AG04449 (cell line): ENCODE measurements around the gene RSL24D1.

ENCODE experiments used
- CTCF ChIA-PET: fragments of 350-600 bp; formaldehyde crosslinking; extraction: SDS; loops from one replicate; lab custom pipeline; 2021; ENCODE audit warnings: antibody characterized with exemption; lab: Yijun Ruan, JAX
- POLR2A ChIA-PET: fragments of 400-600, 350-600 bp; formaldehyde crosslinking; extraction: SDS; loops from one replicate; lab custom pipeline; 2020; ENCODE audit warnings: antibody characterized with exemption, inconsistent platforms; lab: Yijun Ruan, JAX
- DNase-seq: peaks from one replicate; pipeline ENCODE4 v3.0.0-alpha.2; 2010; ENCODE audit warnings: low read depth, low spot score
- H3K4me3 ChIP-seq: 2 replicates; pipeline ENCODE4 v1.5.1; 2011; ENCODE audit warnings: low read depth, mild to moderate bottlenecking, control low read depth, low read length
- TF ChIP-seq, protein P1 (sequence below): IDR thresholded peaks from one replicate; pipeline ENCODE4 v1.5.1; 2011; ENCODE audit warnings: mild to moderate bottlenecking, moderate library complexity, low read length, control low read depth, inconsistent platforms; ENCODE audit not compliant: insufficient read depth; ENCODE audit errors: missing control alignments

RSL24D1 gene

DNA sequence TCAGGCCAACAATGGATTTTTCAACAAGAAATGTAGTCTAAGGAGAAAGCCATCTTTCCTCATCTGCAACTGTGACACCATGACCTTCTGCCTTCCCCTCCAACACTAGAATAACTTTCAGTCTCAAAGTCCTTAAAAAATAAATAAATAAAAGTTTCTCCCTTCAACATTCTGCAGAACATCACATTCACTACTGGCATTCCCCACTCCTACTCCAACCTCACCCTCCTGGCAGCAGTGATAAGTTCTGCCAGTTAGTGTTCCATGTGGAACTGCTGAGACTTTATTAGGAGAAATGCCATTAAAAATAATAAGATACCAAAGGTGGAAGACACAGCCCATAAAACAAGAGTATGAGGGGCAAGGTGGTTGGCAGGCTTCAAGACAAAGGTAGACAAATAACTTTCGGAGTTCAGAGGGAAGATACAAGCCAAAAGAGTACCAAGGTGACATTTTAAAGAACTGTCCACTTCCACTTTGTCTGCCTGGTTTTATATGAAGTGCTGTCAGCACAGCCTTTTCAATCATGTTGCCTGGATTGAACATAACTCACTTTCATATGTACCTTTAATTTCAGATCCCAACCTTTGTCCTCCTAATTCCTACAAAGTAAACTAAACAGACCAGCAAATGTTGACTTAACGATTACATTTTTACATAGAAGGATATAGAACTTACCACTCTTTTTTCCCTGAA is 37.5 kb upstream of the RSL24D1 start:
- ChIA-PET POLR2A (no interaction called here), CTCF (no interaction called here)
- no peak for DNase-seq
- H3K4me3 ChIP-seq = no peak overlapping the region
- TF ChIP-seq, protein P1, sequence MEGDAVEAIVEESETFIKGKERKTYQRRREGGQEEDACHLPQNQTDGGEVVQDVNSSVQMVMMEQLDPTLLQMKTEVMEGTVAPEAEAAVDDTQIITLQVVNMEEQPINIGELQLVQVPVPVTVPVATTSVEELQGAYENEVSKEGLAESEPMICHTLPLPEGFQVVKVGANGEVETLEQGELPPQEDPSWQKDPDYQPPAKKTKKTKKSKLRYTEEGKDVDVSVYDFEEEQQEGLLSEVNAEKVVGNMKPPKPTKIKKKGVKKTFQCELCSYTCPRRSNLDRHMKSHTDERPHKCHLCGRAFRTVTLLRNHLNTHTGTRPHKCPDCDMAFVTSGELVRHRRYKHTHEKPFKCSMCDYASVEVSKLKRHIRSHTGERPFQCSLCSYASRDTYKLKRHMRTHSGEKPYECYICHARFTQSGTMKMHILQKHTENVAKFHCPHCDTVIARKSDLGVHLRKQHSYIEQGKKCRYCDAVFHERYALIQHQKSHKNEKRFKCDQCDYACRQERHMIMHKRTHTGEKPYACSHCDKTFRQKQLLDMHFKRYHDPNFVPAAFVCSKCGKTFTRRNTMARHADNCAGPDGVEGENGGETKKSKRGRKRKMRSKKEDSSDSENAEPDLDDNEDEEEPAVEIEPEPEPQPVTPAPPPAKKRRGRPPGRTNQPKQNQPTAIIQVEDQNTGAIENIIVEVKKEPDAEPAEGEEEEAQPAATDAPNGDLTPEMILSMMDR = no peak

DNA sequence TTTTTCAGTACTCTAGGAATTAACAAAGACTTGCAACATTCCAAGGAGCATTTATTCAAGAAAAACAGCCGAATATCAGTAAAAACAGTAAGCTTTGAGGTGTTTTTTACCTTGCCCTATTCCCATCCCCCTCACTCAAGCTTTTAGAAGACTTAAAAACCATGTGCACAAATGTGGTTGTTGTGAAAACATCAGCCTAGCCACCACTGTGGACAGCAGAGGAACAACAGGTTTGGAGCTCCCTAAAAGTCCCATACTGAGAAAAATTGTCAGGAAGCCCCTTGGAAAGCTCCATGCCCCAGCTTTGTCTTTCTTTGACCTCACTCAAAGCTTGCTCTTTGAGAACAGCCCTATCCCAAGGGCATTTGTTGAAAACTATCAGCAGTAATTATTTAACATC is 34.7 kb upstream of the RSL24D1 start:
- TF ChIP-seq, protein P1 = no peak
- ChIA-PET CTCF (interaction anchor here (1.1 to 2.5 kb wide), 3 partner anchors 10 to 46 kb away, joined by 3 to 7 read pairs (median 5); no protein-coding TSS in a partner anchor), POLR2A (no interaction called here)
- H3K4me3 ChIP-seq = no peak overlapping the region
- DNase-seq = no peak

DNA sequence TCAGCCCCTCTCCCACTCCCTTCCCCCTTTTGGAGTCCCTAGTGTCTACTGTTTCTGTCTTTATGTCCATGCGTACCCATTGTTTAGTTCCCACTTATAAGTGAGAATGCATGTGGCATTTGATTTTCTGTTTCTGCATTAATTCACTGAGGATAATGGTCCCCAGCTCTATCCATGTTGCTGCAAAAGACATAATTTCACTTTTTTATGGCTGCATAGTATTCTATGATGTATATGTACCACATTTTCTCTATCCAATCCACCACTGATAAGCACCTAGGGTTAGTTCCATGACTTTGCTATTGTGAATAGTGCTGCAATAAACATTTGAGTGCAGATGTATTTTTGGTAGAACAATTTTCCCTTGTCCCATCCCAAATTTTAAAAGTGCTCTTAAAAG is 34.2 kb upstream of the RSL24D1 start:
- ChIA-PET POLR2A (no interaction called here), CTCF (interaction anchor here (1.9 to 2.5 kb wide), 2 partner anchors 9 to 14 kb away, joined by 5 to 7 read pairs; no protein-coding TSS in a partner anchor)
- TF ChIP-seq, protein P1 = no peak
- DNase-seq = no peak
- H3K4me3 ChIP-seq = no peak overlapping the region

DNA sequence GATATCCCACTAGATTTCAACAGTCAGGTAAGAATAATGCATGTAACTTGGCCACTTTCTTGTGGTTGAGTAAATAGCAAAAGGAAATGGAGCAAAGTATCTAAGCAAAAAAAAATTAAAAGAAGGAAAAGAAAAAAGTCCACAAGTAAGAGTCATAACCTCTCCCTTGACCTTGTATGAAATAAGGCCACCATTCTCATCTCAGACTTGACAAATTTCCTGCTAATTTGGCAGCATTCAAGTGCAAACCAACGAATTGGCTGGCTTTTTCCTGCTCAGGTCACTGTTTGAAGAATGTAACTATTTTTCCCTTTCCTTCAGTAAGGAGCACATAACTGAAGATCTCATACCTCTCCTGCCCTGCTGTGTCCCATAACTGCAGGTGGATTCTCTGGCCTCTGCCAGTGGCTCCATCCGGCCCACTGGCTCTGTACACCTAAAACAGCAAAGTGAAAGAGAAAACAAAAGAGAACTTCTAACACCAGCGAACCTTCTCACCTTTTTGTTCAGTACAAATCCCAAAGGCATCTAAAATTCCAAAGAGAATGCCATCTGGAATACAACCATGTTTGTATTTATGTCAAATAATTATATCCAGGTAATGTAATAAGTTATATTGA is 33.4 kb upstream of the RSL24D1 start:
- CTCF ChIA-PET = interaction anchor here (1.0 kb wide), 1 partner anchor 11 kb away, joined by 7 read pairs; no protein-coding TSS in a partner anchor
- TF ChIP-seq, protein P1 = no peak
- POLR2A ChIA-PET = no interaction called here
- no peak overlapping the region for H3K4me3 ChIP-seq
- no peak for DNase-seq

DNA sequence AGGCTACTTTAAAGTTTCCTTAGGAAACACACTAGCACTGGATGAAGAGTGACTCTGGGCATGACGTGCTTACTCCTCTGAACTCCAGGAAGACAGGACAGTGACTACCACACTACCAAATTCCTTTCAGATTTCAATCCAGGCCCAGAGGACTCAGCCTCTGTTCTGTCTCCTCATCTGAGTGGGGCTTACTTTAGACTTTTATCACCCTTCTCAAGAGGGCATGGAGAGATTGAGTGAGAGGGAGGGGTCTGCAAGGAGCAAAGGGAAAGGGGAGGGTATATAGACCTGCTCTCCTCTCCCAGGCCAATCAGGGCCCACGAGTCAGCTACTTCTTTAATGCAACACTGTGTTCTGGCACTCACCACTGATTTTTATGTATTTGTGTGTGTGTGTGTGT is 29.4 kb upstream of the RSL24D1 start:
- no peak for DNase-seq
- ChIA-PET CTCF (interaction anchor here (0.6 to 1.2 kb wide), 3 partner anchors 8 to 209 kb away, joined by 3 to 5 read pairs (median 5); no protein-coding TSS in a partner anchor), POLR2A (no interaction called here)
- no peak overlapping the region for H3K4me3 ChIP-seq
- TF ChIP-seq, protein P1 = no peak

DNA sequence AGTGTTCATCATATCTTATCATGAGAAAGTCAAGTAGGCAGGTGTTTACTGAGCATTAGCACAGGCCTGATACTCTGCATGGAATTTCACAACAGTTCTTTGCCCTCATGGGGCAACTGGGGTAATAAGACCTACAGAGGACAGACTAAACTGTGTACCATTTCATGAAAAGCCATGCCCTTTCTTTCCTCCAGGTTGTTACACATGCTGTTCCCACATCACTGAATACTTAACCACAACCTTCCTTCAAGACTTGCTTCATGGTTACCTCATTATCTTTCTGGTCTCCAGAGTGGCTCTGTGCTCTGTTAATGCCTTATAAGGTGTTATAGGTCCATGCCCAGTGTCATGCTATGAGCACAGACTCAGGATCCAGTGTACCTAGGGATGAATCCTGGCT is 28.2 kb upstream of the RSL24D1 start:
- POLR2A ChIA-PET = no interaction called here
- TF ChIP-seq, protein P1 = no peak
- no peak overlapping the region for H3K4me3 ChIP-seq
- no peak for DNase-seq
- CTCF ChIA-PET = no interaction called here
